SW480 (cell line): ENCODE measurements around the gene SEC14L3.

Experiments used
- DNase-seq: peaks from one replicate; pipeline ENCODE4 v3.0.0-alpha.2; 2016; ENCODE audit warnings: low spot score

Gene SEC14L3

DNA sequence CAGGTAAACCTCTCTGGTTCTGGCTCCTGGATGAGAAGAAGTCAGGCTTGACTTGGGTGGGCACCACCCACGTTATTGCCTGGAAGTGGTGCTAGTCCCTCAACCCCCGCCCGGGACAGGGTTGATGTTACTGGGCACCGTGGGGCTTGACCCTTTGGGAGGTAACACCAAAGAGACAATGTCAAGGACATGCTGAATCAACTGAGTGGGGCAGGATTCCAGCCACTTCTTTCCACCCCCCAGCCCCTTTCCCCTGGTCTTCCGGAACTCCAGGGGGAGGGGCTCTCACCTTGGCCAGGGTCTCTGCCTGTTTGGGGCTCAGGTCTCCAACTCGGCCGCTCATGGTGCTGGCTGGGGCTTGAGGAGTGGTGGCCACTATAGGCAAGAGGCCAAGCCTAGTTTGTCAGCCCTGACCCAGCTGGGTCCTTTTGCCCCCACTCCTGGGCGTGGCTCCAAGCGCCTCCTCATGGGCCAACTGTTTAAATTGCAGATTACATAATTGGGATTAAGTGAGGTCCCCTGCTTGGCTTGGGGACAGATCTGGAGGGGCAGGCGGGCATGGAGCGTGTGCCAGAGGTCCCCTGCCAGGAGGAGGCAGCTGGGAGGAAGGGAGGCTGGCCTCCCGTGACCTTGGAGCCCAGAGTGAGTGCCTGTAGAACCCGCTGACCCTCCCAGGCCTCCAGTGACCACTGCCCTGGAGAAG lies at the start of gene SEC14L3:
Gene SEC14L3, minus strand, starts transcription at position 402 of the 703 bp plus-strand sequence. Its CDS starts 59 bp downstream, at position 343.
- no peak for DNase-seq

DNA sequence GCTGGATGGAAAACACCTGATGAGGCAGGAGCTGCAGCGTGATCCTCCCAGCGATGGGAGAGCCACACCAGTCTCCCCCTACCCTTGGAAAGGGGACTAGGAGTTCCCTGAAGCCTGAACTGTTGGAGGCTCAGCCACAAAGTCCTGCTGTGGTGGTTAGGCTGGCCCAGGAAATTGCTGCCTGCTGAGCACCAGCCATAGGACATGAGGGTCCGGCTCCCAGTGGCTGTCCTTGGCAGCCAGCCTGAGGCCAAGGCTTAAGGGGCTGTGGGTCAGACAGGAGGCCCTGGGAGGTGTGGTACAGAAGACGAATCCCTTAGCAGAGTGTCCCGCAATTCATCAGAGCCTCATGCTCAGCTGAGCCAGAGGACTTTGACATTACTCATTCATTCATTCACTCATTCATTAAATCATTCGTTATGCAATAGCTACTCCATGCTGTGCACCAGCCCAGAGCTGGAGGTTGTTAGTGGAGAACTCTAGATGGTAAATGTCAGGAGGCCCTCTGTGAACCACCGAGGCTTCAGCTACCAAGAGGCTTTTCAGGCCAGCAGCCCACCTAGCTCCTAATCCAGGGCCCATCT lies 48.1 kb upstream of the SEC14L3 start:
- no peak for DNase-seq

DNA sequence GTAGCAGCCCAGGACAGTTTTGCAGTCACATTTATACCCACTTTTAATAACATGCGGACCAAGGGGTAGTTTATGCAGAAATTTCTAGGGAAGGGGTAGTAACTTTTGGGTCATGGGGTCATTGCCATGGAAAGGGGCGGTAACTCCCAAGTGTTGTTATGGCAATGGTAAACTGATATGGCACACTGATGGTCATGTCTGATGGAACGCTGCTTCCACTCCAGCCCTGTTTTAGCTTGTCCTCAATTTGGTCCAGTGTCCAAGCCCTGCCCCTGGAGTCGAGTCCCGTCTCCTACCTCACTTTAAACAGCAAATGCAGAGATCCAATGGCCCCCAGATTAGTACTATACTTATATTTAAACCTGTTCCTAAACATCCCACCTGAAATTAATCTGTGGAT lies 44.9 kb upstream of the SEC14L3 start:
- DNase-seq = no peak

DNA sequence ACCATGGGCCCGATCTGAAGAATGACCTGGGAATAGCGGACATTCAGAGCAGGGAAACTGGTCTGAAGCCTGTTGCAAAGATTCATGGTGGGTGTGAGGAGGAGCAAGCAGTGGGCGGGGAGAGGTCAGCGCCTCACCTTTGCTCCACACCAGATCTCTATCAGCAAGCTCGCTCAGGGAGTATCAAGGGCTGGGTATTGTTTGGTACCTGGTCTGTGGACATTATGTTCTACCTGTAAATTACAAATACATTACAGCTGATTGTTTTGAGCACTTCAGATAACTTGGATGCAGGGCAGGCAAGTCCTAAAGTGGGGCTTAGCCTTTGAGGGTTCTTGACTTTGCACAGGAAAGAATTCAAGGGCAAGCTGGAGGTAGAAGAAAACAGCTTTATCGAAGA lies 44.5 kb upstream of the SEC14L3 start:
- DNase-seq = no peak

DNA sequence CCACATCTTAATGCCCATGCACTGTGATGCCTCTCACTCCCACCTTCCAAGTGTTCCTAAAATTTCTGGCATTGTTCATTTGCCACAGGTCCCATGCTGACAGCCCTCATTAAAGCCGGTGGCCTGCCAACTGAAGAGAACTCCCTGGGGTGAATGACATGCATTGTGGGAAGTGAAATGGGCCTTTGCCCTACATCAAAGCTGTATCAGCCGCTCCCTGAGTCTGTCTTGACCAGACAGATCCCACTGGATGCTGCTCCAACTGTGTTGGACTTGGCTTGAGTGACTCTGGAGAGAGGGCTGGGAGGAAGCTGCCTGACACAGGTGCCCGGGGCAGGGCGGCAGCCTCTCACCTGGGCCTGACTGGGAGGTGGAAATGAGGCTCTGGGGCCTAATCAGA lies 42.4 kb upstream of the SEC14L3 start:
- peak; percentile 66 for DNase-seq

DNA sequence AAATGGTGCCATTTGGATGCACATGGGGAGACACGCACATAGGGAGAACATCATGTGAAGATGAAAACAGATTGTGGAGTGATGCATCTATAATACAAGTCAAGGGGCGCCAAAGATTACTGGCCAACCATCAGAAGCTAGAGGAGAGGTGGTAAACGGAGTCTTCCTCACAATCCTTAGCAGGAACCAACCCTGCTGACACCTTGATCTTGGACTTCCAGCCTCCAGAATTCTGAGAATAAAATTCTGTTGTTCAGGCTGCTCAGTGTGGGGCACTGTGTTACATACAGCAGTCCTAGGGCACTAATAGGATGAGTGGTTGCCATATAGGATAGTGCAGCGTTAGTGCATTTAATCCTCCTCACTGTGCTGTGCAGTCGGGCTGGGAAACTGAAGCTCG lies 41.6 kb upstream of the SEC14L3 start:
- DNase-seq = no peak

DNA sequence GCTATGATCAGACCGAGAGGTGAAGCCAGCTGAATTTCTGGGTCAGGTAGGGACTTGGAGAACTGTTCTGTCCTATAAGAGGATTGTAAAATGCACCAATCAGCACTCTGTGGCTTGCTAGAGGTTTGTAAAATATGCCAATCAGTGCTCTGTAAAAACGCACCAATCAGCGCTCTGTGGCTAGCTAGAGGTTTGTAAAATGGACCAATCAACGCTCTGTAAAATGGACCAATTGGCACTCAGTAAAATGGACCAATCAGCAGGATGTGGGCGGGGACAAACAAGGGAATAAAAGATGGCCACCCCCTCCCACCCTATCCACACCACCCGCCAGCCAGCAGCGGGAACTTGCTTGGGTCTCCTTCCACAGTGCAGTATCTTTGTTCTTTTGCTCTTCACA lies 40.1 kb upstream of the SEC14L3 start:
- no peak for DNase-seq

DNA sequence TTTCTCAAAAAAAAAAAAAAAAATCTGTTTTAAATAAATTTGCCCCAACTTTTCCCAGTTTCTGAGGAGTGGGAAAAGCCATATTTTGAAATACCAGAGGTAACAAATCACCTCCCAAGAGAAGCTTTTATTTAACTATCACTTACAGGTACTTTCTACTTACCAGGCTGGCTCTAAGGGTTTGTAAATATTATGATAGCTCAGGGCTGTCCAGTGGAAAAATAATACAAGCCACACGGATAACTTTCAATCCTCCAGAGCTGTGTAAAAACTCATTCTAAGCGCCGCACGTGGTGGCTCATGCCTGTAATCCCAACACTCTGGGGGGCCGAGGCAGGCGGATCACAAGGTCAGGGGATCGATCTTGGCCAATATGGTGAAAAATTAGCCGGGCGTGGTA lies 39.3 kb upstream of the SEC14L3 start:
- DNase-seq = no peak

DNA sequence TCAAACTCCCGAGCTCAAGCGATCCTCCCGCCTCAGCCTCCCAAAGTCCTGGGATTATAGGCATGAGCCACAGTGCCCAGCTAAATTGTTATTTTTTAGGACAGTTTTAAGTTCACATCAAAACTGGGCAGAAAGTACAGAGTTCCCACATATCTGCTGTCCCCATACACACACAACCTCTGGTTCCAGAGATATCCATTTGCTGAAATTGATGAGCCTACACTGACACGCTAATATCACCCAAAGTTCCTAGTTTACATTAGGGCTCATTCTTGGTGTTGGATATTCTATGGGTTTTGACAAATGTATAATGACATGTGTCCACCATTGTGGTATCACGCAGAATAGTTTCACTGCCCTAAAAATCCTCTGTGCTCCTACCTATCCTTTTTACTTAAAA lies 36.4 kb upstream of the SEC14L3 start:
- DNase-seq = no peak

DNA sequence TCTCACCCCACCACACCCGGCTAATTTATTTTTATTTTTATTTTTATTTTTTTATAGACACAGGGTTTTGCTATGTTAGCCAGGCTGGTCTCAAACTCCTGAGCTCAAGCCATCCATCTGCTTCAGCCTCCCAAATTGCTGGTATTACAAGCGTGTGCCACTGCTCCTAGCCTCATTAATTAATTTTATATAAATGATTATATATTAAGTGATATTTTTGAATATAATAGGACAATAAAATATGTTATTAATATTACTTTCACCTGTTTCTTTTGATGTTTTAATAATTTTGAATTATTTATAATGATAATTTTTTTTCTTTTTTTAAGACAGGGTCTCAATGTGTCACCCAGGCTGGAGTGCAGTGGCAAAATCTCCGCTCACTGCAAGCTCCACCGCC lies 35.9 kb upstream of the SEC14L3 start:
- DNase-seq = no peak

DNA sequence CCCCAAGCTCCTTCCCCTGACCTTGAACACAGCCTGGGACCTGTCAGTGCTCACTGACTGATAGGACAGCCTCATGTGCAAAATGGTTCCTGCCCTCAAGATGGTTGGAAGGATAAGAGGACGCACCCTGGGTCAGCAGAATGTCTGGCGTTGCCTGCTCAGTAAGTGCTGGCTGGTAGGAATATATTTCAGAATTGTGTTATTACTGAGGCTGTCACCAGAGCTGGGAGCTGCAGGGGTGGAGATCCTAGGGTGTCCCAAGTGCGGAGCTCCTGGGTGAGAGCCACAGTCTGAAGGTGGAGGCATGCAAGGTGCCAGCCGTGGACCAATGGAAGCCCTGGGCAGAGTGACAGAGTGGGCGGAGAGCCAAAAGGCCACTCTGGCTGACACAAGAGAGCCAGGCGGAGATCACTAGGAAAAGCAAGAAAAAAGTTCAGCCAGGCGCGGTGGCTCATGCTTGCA lies 34.7 kb upstream of the SEC14L3 start:
- no peak for DNase-seq

DNA sequence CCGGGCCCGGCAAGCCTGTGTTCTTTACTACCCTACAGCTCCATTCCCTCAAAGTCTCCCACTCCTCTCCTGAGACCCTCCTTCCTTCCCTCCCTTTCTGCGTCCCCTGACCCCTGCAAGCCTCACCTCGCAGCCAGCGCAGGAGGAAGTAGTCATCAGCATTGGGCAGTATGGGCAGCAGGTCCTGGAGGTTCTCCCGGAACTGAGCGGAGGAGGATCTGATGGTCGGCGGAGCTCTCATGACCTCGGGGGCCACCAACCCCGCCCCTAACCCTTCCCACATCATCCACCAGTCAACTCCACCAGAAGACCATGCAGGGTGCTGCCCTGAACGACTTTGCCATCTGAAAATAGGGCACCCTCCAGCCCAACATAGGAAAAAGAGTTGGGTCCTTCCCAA lies 31.7 kb upstream of the SEC14L3 start:
- DNase-seq = no peak

DNA sequence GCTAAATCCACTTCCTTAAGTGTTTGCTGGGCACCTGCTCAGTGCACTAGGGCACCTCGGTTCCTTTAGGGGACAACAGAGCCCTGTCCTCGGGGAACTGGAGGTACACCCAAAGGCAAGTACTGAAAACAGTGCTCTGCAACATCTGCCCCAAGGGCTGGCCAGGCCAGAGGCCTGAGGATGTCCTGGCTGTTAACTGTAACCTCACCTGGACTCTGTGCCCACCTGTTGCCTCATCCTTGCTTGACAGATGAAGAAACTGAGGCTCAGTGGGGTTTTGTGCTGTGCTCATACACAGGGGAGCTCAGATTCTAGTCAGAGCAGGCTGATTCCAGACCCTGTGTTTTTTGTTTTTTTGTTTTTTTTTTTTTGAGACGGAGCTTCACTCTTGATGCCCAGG lies 31.1 kb upstream of the SEC14L3 start:
- DNase-seq = no peak

DNA sequence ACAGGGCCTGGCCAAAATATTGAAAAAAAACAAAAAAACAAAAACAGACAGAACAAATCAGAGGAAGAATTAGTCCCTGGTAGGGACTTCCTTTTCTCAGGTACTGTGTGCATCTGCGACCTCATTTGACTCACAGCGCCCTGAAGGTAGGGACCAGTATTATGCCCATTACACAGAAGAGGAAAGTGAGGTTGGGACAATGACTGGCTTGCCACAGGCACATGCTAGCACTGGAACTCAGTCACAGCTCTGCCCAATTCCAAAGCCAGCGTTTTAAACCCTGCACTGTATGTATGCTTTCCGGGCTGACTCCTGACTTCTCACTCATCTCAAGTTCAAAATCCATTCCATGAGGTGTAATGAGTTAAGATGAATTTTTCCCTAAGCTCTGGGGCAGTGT lies 30.3 kb upstream of the SEC14L3 start:
- DNase-seq = no peak

DNA sequence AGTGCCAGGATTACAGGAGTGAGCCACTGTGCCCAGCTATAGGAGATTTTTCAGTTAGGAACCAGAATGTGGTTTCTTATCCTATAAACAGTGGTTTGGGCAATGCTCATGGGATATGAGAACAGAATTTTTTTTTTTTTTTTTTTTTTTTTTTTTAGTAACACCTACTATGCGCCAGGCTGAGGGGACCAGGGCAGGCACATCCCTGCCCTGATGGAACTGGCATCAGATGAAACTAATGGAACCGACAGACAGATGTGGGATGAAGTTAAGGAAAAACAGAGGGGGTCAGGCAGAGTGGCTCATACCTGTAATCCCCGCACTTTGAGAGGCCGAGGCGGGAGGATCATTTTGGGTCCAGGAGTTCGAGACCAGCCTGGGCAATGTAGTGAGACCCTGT lies 28.8 kb upstream of the SEC14L3 start:
- no peak for DNase-seq

DNA sequence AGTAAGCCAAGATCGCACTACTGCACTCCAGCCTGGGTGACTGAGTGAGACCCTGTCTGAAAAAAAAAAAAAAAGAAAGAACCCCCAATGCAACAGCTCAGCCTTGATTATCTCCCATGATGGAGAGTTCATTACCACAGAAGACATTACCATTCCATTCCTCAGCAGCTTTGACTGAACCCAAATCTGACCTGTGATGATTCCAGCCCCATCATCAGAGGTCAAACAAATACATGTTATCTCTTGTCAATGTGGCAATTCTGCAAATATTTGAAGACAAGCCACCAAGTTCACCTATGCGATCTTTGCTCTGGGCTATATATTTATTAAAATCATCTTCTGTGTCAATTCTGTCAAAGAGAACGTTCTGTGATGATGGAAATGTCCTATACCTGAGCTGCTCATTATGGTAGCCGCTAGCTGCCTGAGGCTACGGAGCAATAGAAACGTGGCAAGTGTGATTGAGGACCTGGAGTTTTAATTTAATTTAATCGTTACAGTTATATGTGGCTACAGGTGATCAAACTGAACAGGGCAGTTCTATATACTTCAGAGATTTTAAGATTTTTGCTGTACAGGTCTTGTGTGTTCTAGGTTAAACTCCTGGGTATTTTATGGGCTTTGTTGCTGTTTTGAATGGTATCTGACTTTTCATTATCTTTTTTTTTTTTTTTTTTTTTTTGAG lies 25.8 kb upstream of the SEC14L3 start:
- no peak for DNase-seq

DNA sequence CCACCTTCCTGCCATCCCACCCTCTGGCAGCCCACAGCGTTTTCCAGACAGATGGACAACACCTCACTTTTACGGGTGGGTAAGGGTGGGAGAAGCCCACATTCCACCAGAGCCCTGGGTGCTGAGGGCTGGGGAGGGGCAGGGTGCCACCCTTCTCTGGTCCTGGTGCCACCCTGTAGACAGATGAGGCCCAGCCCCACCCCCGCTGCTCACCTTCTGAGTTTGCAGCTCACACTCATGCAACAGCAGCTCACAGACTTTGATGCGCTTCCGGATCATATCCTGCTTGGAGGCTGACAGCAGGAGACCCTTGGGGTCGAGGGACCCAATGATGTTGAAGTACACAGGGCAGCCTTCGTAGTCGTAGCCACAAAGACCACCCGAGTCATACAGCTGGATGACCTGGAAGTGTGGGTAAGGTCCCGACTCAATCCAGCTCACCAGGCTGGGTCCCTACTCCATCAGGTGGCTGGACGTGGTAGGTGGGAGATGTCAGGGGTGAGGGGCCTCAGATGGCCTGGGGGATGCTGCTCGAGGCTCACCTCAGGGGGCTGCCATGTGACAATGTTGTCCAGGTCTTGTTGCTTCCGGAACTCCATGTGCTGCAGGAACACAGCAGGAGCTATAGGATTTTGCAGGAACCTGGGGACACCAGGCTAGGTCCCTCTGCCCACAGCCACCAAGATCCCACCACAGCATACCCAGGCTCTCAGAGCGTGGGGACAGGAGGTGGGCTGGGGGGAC lies 23.4 kb upstream of the SEC14L3 start:
- DNase-seq = no peak

DNA sequence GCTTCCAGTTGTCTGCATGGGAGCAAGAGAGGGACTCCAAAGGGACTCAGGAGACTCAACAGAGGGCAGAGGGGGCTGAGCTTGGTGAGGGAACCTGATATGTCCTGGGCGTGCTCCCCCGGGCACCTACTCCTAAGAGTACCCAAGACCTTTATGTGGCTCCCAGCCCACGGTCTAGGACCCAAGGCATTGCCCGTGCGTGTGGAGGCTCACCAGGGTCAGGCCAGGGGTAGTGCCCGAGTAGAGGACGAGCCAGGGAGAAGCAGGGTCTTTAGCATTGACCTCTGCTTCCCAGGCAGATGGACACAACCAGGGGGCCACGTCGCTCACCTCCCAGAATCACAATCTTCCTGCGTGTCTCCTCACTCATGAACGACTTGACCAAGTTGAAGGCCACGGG lies 20.3 kb upstream of the SEC14L3 start:
- DNase-seq = no peak

DNA sequence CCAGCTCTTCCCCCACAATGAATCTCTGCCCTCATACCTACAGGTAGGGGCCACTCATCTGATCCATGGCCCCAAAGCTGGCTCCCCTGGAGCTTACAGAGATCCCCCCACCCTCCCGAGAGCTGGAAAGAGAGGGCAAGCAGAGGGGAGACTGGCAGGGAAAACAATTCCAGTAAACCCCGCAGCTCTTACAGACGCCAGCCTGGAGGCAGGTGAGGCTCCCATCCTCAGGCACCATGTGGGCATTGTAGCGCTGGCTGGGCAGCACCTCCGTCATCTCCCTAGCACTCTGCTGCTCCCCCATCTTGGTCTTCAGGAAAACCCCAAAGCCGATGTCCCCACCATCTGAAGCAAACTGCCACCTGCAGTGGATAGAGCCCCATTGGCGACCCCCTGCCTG lies 19.6 kb upstream of the SEC14L3 start:
- DNase-seq = no peak

DNA sequence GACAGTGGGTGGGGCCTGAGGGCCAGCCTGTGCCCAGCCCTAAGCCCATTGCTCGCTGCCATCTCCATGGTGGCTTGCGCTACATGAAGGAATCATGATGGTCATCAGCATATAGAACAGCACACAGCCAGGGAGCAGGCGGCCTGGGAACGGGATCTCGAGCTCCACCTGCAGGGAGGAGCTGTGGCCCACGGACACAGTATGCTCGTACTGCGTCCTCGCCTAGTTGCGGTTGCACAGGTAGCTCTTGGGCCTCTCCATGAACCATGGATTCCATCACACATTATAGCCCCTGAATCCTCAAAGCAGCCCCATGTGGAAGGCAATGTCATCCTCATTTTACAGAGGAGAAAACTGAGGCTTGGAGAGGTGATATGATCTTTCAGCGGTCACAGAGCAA lies 18.6 kb upstream of the SEC14L3 start:
- DNase-seq = no peak

DNA sequence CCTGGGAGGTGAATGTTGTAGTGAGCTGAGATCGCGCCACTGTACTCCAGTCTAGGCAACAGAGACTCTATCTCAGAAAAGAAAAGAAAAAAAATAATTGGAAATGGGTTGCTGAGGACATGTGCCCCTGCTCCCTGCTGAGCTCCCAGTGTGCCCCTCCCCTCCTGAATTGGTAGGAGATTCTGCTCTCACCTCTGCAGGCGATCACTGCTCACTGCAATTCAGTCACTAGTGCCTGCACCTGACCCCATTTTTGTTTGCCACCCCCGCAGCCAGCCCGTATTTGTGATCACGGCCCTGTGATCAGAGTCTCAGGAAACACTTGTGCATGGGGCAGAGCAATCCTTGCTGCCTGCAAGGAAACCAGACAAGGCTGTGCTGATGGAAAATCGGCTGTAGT lies 16.3 kb upstream of the SEC14L3 start:
- no peak for DNase-seq

DNA sequence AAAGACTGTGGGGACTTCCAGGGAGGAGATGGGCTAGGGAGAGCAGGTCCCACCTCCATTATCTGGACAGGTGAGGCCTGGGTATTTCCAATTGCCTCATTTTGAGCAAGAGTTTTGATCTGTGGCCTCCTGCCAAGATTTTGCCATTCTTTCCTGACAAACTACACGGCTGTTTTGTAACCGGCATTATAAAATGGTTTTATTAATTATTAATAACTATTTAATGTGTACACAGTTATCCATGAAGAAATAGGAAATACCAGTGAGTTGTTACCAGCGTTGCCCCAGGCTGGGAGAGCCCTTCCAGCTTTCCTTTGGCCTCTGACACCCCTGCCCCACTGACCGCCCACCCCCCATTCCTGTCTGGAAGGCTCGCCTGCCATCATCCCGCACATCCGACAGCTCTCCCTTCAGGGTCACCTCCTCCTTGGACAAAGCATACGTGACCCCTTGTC lies 14.9 kb upstream of the SEC14L3 start:
- DNase-seq = no peak

DNA sequence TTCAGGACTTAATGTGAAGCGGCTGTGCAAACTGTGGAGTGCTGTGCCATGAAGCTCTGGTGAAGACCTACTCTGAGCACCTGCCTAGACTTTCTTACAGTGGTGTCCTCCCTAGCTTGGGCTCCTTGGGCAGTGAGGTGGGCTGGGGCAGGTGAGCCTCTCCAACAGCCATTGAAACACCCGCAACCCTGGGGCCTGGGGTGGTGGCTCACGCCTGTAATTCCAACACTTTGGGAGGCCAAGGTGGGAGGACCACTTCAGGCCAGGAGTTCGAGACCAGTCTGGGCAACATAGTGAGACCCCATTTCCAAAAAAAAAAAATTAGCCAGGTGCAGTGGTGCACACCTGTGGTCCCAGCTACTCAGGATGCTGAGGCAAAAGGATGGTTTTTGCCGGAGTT lies 14.3 kb upstream of the SEC14L3 start:
- DNase-seq = no peak
